Fibroblast of lung (primary cell): ENCODE results near the gene LHFPL6. TPM values are rescaled to one million over a fixed set of nuclear protein-coding genes. Genes with fewer than 3 reads are reported as not detected.
A peak's percentile ranks its signal among the peaks of the same experiment; 100 is the strongest.

Source experiments
- DNase-seq, 2 donors: peaks; one replicate each; pipeline versions ENCODE4 v3.0.0 to v3.0.0-alpha.2; 2010; ENCODE audit warnings: low read depth in 2 of 2
- H2AFZ ChIP-seq: 2 replicates; pipeline ENCODE4 v1.5.1; 2012; ENCODE audit warnings: low read length, control low read depth, inconsistent platforms
- H3K27ac ChIP-seq: 2 replicates; pipeline ENCODE4 v1.5.1; 2011; ENCODE audit warnings: low read length, control low read depth; ENCODE audit not compliant: insufficient read depth
- H3K27me3 ChIP-seq: 2 replicates; pipeline ENCODE4 v1.5.1; 2011; ENCODE audit warnings: mild to moderate bottlenecking, low read length; ENCODE audit not compliant: control insufficient read depth, insufficient read depth
- H3K36me3 ChIP-seq: 2 replicates; pipeline ENCODE4 v1.5.1; 2011; ENCODE audit warnings: low read length; ENCODE audit not compliant: control insufficient read depth, insufficient read depth
- H3K4me1 ChIP-seq: 2 replicates; pipeline ENCODE4 v1.5.1; 2011; ENCODE audit warnings: low read length; ENCODE audit not compliant: control insufficient read depth, insufficient read depth; ENCODE audit errors: extremely low read depth
- H3K4me2 ChIP-seq: 2 replicates; pipeline ENCODE4 v1.5.1; 2011; ENCODE audit warnings: low read length, control low read depth; ENCODE audit not compliant: insufficient read depth; ENCODE audit errors: extremely low read depth
- H3K4me3 ChIP-seq, 4 experiments: fragments of 200-600 bp in 1 of 4; sonication (generic) in 1 of 4; replicated peaks in 1 of 4; 2 replicates each; pipeline ENCODE4 v1.5.1; 2011 to 2016; ENCODE audit warnings: low read length in 4 of 4, low read depth in 3 of 4, mild to moderate bottlenecking in 3 of 4, control low read depth in 2 of 4, inconsistent platforms in 1 of 4, mixed read lengths in 1 of 4; ENCODE audit not compliant: insufficient read depth in 1 of 4; ENCODE audit errors: control extremely low read depth in 1 of 4
- H3K79me2 ChIP-seq: 2 replicates; pipeline ENCODE4 v1.5.1; 2012; ENCODE audit warnings: mild to moderate bottlenecking, low read length, inconsistent platforms; ENCODE audit not compliant: control insufficient read depth, insufficient read depth
- H3K9ac ChIP-seq: 2 replicates; pipeline ENCODE4 v1.5.1; 2011; ENCODE audit warnings: mild to moderate bottlenecking, low read length, control low read depth; ENCODE audit not compliant: insufficient read depth
- H3K9me3 ChIP-seq: 2 replicates; pipeline ENCODE4 v1.5.1; 2012; ENCODE audit warnings: low read depth, low read length; ENCODE audit not compliant: control insufficient read depth, insufficient read depth
- H4K20me1 ChIP-seq: 2 replicates; pipeline ENCODE4 v1.5.1; 2011; ENCODE audit warnings: low read length; ENCODE audit not compliant: control insufficient read depth, insufficient read depth; ENCODE audit errors: extremely low read depth
- CTCF ChIP-seq, 2 donors: IDR thresholded peaks in 1 of 2; conservative IDR thresholded peaks in 1 of 2; 1 replicate in 1 of 2; 2 replicates in 1 of 2; pipeline ENCODE4 v1.5.1; 2011 to 2012; ENCODE audit warnings: low read length in 2 of 2, control low read depth in 1 of 2, inconsistent platforms in 1 of 2, low read depth in 1 of 2, mild to moderate bottlenecking in 1 of 2
- EZH2 ChIP-seq: IDR thresholded peaks from 2 replicates; pipeline ENCODE4 v1.5.1; 2012; ENCODE audit warnings: low read length, control low read depth, mild to moderate bottlenecking; ENCODE audit errors: missing control alignments
- polyA plus RNA-seq, 2 donors: library from polyadenylated mRNA; depleted of rRNA in 1 of 2; stranded (reverse) in 1 of 2; unstranded in 1 of 2; fragments of >200 nt; gene quantifications; 2 replicates each; pipeline ENCODE4 v1.2.1, GENCODE V29; 2011 to 2012; ENCODE audit warnings: missing spikeins in 1 of 2
- total RNA-seq: library from RNA; depleted of rRNA; stranded (reverse); fragments of >200 nt; gene quantifications from 2 replicates; pipeline ENCODE4 v1.2.1, GENCODE V29; 2014

Gene LHFPL6
- total and polyA plus RNA-seq, 2 donors (not counting 1 experiment from before 2014, with no cell fraction given) = 42.4 to 86.8 TPM

DNA sequence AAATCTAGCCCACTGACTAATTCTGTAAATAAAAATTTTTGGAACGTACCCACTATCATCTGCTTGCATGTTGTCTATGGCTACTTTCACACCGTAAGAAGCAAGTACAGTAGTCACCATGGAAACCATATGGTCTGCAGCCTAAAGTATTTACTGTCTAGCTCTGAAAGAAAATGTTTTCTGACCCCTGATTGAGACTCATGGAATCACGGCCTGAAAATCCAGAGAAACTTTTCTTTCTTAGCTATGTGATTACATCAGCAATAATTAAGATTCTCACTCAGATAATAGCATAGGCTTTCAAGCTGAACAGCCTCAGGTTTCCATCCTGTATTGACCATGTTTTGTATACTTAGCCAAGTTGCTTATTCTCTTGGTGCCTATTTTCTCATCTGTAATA lies 300.2 kb downstream of the LHFPL6 start:
- TF ChIP-seq EZH2 = no peak
- TF ChIP-seq CTCF (conservative IDR thresholded peaks at IDR 0.05 in 1 of 2, IDR thresholded peaks at IDR 0.05 in 1 of 2; ENCODE audit: low read depth in 1 of 2, low read length in 2 of 2) = no peak
- H2AFZ ChIP-seq = no peak overlapping the region
- H3K4me3 ChIP-seq = no peak overlapping the region
- H3K9me3 ChIP-seq = no peaks in the 10 kb centered on the region
- no peak overlapping the region for H3K27ac ChIP-seq
- H3K27me3 ChIP-seq = no peaks in the 10 kb centered on the region
- H3K9ac ChIP-seq = no peak overlapping the region
- no peak for DNase-seq
- no peak overlapping the region for H3K4me2 ChIP-seq
- H4K20me1 ChIP-seq = no peaks in the 10 kb centered on the region
- H3K4me1 ChIP-seq = no peaks in the 10 kb centered on the region
- H3K79me2 ChIP-seq = no peaks in the 10 kb centered on the region
- no peaks in the 10 kb centered on the region for H3K36me3 ChIP-seq

DNA sequence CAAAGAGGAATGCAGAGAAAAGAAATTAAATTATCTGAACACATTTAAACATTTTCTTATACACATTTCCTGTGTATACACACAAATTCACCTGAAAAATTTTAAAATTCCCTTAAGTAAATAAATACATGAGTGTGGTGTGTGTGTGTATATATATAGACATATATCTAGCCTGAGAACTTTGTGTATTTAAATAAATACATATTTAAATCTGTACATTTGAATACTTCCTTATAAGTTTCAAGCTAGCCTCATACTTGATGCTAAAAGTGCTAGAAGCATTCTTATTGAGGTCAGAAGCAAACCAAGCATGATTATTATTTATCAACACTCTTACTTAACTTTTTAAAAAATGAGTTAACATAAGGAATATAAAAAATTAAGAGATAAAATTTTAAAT lies 304.0 kb downstream of the LHFPL6 start:
- H3K4me3 ChIP-seq = no peak overlapping the region

GRCh38 chr13:39297664-39298171 lies 305.3 kb downstream of the LHFPL6 start:
- Histone ChIP-seq H4K20me1 (no peaks in the 10 kb centered on the region), H3K9ac (no peak overlapping the region), H3K4me2 (no peak overlapping the region), H3K36me3 (no peaks in the 10 kb centered on the region), H3K4me3 (no peak overlapping the region), H3K79me2 (no peaks in the 10 kb centered on the region), H3K4me1 (no peaks in the 10 kb centered on the region), H3K9me3 (no peaks in the 10 kb centered on the region), H2AFZ (no peak overlapping the region), H3K27ac (no peak overlapping the region), H3K27me3 (no peaks in the 10 kb centered on the region)
- TF ChIP-seq CTCF (conservative IDR thresholded peaks at IDR 0.05 in 1 of 2, IDR thresholded peaks at IDR 0.05 in 1 of 2; ENCODE audit: low read depth in 1 of 2, low read length in 2 of 2) (no peak), EZH2 (no peak)
- DNase-seq = peak in 1 of 2 donors; percentile 46

More for the DNA sequence above, 304.0 kb downstream of the LHFPL6 start:
- Histone ChIP-seq H3K4me2 (no peak overlapping the region), H3K9ac (no peak overlapping the region), H3K27ac (no peak overlapping the region), H2AFZ (no peak overlapping the region), H3K9me3 (no peaks in the 10 kb centered on the region), H3K79me2 (no peaks in the 10 kb centered on the region), H3K4me1 (no peaks in the 10 kb centered on the region), H3K36me3 (no peaks in the 10 kb centered on the region), H4K20me1 (no peaks in the 10 kb centered on the region), H3K27me3 (no peaks in the 10 kb centered on the region)
- no peak for DNase-seq
- TF ChIP-seq CTCF (conservative IDR thresholded peaks at IDR 0.05 in 1 of 2, IDR thresholded peaks at IDR 0.05 in 1 of 2; ENCODE audit: low read depth in 1 of 2, low read length in 2 of 2) (no peak), EZH2 (no peak)
